Hematopoietic multipotent progenitor cell treated with erythropoietin and hydrocortisone succinate and interleukin-3 and kit ligand, for 17 days (in vitro differentiated cells): ENCODE results near the gene BANP.
"Not testable (repeated sequence)": the region's sequence is repeated elsewhere in the genome, so short reads cannot be mapped to it uniquely, and the experiment has no call there.

Source experiments
- DNase-seq: peaks from one replicate; pipeline ENCODE4 v3.0.0-alpha.2; 2015; ENCODE audit warnings: low spot score

Gene BANP

GRCh38 chr16:88016386-88016785 lies 65.2 kb downstream of the BANP start:
- not testable (repeated sequence) for DNase-seq

GRCh38 chr16:88016964-88017363 lies 65.7 kb downstream of the BANP start:
- DNase-seq = no peak

GRCh38 chr16:88017587-88018101 lies 66.4 kb downstream of the BANP start:
- no peak for DNase-seq

- DNase-seq = not testable (repeated sequence)
Measured at GRCh38 chr16:88018382-88018781, 67.1 kb downstream of the BANP start.

GRCh38 chr16:88019041-88019820 lies 68.0 kb downstream of the BANP start:
- DNase-seq = not testable (repeated sequence)

GRCh38 chr16:88019821-88020515 lies 68.7 kb downstream of the BANP start:
- no peak for DNase-seq

- no peak for DNase-seq
Measured at GRCh38 chr16:88020516-88020885, 69.3 kb downstream of the BANP start.

- DNase-seq = not testable (repeated sequence)
Measured at GRCh38 chr16:88021041-88021970, 70.1 kb downstream of the BANP start.

GRCh38 chr16:88022076-88023042 lies 71.1 kb downstream of the BANP start:
- no peak for DNase-seq

GRCh38 chr16:88023366-88023765 lies 72.1 kb downstream of the BANP start:
- no peak for DNase-seq

- no peak for DNase-seq
Measured at GRCh38 chr16:88023786-88024185, 72.6 kb downstream of the BANP start.

- DNase-seq = not testable (repeated sequence)
Measured at GRCh38 chr16:88024491-88025085, 73.4 kb downstream of the BANP start.

GRCh38 chr16:88025086-88025492 lies 73.9 kb downstream of the BANP start:
- not testable (repeated sequence) for DNase-seq

- not testable (repeated sequence) for DNase-seq
Measured at GRCh38 chr16:88025828-88026555, 74.8 kb downstream of the BANP start.

GRCh38 chr16:88026964-88027938 lies 76.0 kb downstream of the BANP start:
- DNase-seq = no peak

GRCh38 chr16:88028177-88028930 lies 77.1 kb downstream of the BANP start:
- DNase-seq = not testable (repeated sequence)

GRCh38 chr16:88030498-88030897 lies 79.3 kb downstream of the BANP start:
- DNase-seq = no peak

- DNase-seq = not testable (repeated sequence)
Measured at GRCh38 chr16:88030961-88031360, 79.7 kb downstream of the BANP start.
